Measurements from ENCODE around the gene SYPL1.

- TF ChIP-seq, protein P1, sequence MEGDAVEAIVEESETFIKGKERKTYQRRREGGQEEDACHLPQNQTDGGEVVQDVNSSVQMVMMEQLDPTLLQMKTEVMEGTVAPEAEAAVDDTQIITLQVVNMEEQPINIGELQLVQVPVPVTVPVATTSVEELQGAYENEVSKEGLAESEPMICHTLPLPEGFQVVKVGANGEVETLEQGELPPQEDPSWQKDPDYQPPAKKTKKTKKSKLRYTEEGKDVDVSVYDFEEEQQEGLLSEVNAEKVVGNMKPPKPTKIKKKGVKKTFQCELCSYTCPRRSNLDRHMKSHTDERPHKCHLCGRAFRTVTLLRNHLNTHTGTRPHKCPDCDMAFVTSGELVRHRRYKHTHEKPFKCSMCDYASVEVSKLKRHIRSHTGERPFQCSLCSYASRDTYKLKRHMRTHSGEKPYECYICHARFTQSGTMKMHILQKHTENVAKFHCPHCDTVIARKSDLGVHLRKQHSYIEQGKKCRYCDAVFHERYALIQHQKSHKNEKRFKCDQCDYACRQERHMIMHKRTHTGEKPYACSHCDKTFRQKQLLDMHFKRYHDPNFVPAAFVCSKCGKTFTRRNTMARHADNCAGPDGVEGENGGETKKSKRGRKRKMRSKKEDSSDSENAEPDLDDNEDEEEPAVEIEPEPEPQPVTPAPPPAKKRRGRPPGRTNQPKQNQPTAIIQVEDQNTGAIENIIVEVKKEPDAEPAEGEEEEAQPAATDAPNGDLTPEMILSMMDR (IDR thresholded peaks at IDR 0.05; ENCODE audit: poor library complexity, severe bottlenecking), result no peak
- TF ChIP-seq EP300 (conservative IDR thresholded peaks at IDR 0.05; ENCODE audit: poor library complexity, severe bottlenecking) (no peak), EZH2 (IDR thresholded peaks at IDR 0.05; ENCODE audit: borderline replicate concordance, insufficient read depth, low read length, poor library complexity, severe bottlenecking) (no peak)
- TF ChIP-seq, protein P2, sequence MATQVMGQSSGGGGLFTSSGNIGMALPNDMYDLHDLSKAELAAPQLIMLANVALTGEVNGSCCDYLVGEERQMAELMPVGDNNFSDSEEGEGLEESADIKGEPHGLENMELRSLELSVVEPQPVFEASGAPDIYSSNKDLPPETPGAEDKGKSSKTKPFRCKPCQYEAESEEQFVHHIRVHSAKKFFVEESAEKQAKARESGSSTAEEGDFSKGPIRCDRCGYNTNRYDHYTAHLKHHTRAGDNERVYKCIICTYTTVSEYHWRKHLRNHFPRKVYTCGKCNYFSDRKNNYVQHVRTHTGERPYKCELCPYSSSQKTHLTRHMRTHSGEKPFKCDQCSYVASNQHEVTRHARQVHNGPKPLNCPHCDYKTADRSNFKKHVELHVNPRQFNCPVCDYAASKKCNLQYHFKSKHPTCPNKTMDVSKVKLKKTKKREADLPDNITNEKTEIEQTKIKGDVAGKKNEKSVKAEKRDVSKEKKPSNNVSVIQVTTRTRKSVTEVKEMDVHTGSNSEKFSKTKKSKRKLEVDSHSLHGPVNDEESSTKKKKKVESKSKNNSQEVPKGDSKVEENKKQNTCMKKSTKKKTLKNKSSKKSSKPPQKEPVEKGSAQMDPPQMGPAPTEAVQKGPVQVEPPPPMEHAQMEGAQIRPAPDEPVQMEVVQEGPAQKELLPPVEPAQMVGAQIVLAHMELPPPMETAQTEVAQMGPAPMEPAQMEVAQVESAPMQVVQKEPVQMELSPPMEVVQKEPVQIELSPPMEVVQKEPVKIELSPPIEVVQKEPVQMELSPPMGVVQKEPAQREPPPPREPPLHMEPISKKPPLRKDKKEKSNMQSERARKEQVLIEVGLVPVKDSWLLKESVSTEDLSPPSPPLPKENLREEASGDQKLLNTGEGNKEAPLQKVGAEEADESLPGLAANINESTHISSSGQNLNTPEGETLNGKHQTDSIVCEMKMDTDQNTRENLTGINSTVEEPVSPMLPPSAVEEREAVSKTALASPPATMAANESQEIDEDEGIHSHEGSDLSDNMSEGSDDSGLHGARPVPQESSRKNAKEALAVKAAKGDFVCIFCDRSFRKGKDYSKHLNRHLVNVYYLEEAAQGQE (IDR thresholded peaks at IDR 0.05; ENCODE audit: borderline replicate concordance), result no peak
Observed at GRCh38 chr7:106098889-106099288, 13.2 kb downstream of the SYPL1 start.
